Keratinocyte (primary cell): Measurements from ENCODE around the gene TM4SF5.

ENCODE experiments used
- EZH2 ChIP-seq: IDR thresholded peaks from one replicate; pipeline ENCODE4 v1.6.1; 2012; ENCODE audit warnings: inconsistent platforms, mild to moderate bottlenecking, low read length, moderate library complexity
- TF ChIP-seq, protein P1 (sequence below), 3 experiments: IDR thresholded peaks in 1 of 3; conservative IDR thresholded peaks in 1 of 3; optimal IDR thresholded peaks in 1 of 3; 2 replicates in 2 of 3; 3 replicates in 1 of 3; pipeline versions ENCODE3 to v1.5.1; 2011; ENCODE audit warnings: low read length in 3 of 3, mild to moderate bottlenecking in 3 of 3, moderate library complexity in 2 of 3, control low read depth in 1 of 3, inconsistent platforms in 1 of 3; ENCODE audit not compliant: insufficient read depth in 2 of 3; ENCODE audit errors: extremely low read depth in 1 of 3

DNA sequence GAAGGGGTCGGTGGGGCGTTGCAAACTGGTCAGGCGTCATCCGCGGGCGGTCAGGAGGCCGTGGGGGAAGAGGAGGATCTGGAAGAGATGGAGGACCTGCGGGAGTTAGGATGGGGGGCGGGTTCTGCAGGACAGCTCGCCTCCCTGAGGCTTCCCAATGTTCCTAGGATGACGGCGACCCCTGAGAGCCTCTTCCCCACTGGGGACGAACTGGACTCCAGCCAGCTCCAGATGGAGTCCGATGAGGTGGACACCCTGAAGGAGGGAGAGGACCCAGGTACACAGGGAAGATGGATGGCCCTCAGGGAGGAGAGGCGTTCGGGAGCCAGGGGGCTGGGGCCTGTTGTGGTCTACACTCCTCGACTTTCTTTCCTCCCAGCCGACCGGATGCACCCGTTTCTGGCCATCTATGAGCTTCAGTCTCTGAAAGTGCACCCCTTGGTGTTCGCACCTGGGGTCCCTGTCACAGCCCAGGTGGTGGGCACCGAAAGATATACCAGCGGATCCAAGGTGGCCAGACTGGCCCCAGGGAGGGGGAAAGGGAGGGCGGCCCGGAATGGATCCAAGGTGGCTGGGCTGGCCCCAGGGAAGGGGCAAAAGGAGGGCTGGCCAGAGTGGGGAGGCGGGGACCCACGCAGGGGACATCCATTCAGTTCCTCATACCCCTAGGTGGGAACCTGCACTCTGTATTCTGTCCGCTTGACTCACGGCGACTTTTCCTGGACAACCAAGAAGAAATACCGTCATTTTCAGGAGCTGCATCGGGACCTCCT, 36.1 kb downstream of the TM4SF5 start:
- TF ChIP-seq, protein P1, sequence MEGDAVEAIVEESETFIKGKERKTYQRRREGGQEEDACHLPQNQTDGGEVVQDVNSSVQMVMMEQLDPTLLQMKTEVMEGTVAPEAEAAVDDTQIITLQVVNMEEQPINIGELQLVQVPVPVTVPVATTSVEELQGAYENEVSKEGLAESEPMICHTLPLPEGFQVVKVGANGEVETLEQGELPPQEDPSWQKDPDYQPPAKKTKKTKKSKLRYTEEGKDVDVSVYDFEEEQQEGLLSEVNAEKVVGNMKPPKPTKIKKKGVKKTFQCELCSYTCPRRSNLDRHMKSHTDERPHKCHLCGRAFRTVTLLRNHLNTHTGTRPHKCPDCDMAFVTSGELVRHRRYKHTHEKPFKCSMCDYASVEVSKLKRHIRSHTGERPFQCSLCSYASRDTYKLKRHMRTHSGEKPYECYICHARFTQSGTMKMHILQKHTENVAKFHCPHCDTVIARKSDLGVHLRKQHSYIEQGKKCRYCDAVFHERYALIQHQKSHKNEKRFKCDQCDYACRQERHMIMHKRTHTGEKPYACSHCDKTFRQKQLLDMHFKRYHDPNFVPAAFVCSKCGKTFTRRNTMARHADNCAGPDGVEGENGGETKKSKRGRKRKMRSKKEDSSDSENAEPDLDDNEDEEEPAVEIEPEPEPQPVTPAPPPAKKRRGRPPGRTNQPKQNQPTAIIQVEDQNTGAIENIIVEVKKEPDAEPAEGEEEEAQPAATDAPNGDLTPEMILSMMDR (optimal IDR thresholded peaks at IDR 0.05 in 1 of 3, IDR thresholded peaks at IDR 0.05 in 1 of 3, conservative IDR thresholded peaks at IDR 0.05 in 1 of 3; ENCODE audit: extremely low read depth in 1 of 3, insufficient read depth in 2 of 3, low read length in 3 of 3), result no peak
- TF ChIP-seq EZH2, result no peak
